HFFc6 (cell line): ENCODE results near the gene ETFBKMT. TPM values are rescaled to one million over a fixed set of nuclear protein-coding genes. Genes with fewer than 3 reads are reported as not detected.
A peak's percentile ranks its signal among the peaks of the same experiment; 100 is the strongest.

Experiments
- DNase-seq: peaks from one replicate; pipeline ENCODE4 v3.0.0-alpha.2; 2018
- H3K27ac Mint-ChIP-seq: 2 replicates; pipeline ENCODE4 v1.8.0; 2020; ENCODE audit warnings: mild to moderate bottlenecking, mixed read lengths
- H3K27me3 Mint-ChIP-seq: 2 replicates; pipeline ENCODE4 v1.8.0; 2021; ENCODE audit warnings: mild to moderate bottlenecking, moderate library complexity, mixed read lengths; ENCODE audit not compliant: insufficient read depth
- H3K36me3 Mint-ChIP-seq: 2 replicates; pipeline ENCODE4 v1.8.0; 2021; ENCODE audit warnings: low read depth, mixed read lengths
- H3K4me1 Mint-ChIP-seq: 2 replicates; pipeline ENCODE4 v1.8.0; 2020; ENCODE audit warnings: low read depth, mixed read lengths
- H3K4me3 Mint-ChIP-seq: 2 replicates; pipeline ENCODE4 v1.8.0; 2020; ENCODE audit warnings: mild to moderate bottlenecking, moderate library complexity, mixed read lengths
- H3K9me3 Mint-ChIP-seq: 2 replicates; pipeline ENCODE4 v1.8.0; 2020; ENCODE audit warnings: mild to moderate bottlenecking, mixed read lengths
- CTCF ChIP-seq: fragments of 200-600 bp; sonication (generic); IDR thresholded peaks from 2 replicates; pipeline ENCODE4 v1.5.0; 2021; ENCODE audit warnings: antibody characterized with exemption, mild to moderate bottlenecking
- total RNA-seq, 6 experiments: library from RNA; stranded (reverse); fragmentation: NEBNext Ultra II Directional; extraction: Animal tissue kit (Norgen Biotek cat#: 25700); gene quantifications; 2 replicates in 1 of 6; 3 replicates in 5 of 6; pipeline ENCODE4 v1.2.3, GENCODE V29; 2021

ETFBKMT gene
- total RNA-seq, 6 experiments from 2014 or later, result 1.8 to 2.5 (median 2.0) TPM

GRCh38 chr12:31626270-31626995, 33.1 kb upstream of the ETFBKMT start:
- no peaks in the 10 kb centered on the region for H3K9me3 Mint-ChIP-seq
- no peak overlapping the region for H3K27ac Mint-ChIP-seq
- peaks cover 10% of the 10 kb centered on the region for H3K27me3 Mint-ChIP-seq
- TF ChIP-seq CTCF, result no peak
- no peak for DNase-seq
- H3K36me3 Mint-ChIP-seq, result no peaks in the 10 kb centered on the region
- peaks cover 13% of the 10 kb centered on the region for H3K4me1 Mint-ChIP-seq
- H3K4me3 Mint-ChIP-seq, result no peak overlapping the region

GRCh38 chr12:31627456-31628054, 31.9 kb upstream of the ETFBKMT start:
- H3K27me3 Mint-ChIP-seq, result peaks cover 10% of the 10 kb centered on the region

GRCh38 chr12:31629756-31630732, 29.4 kb upstream of the ETFBKMT start:
- no peaks in the 10 kb centered on the region for H3K9me3 Mint-ChIP-seq
- H3K27ac Mint-ChIP-seq, result no peak overlapping the region
- H3K27me3 Mint-ChIP-seq, result peaks cover 8% of the 10 kb centered on the region
- no peaks in the 10 kb centered on the region for H3K36me3 Mint-ChIP-seq
- TF ChIP-seq CTCF, result no peak
- no peak for DNase-seq
- H3K4me3 Mint-ChIP-seq, result 0 out of 2 replicates have a peak overlapping the region, but pooled peaks have one; percentile 13
- H3K4me1 Mint-ChIP-seq, result peaks cover 13% of the 10 kb centered on the region

More at GRCh38 chr12:31627456-31628054, 31.9 kb upstream of the ETFBKMT start:
- no peaks in the 10 kb centered on the region for H3K9me3 Mint-ChIP-seq
- no peak overlapping the region for H3K27ac Mint-ChIP-seq
- peaks cover 13% of the 10 kb centered on the region for H3K4me1 Mint-ChIP-seq
- no peak for DNase-seq
- H3K4me3 Mint-ChIP-seq, result no peak overlapping the region
- no peaks in the 10 kb centered on the region for H3K36me3 Mint-ChIP-seq
- TF ChIP-seq CTCF, result no peak

GRCh38 chr12:31631023-31631724, 28.3 kb upstream of the ETFBKMT start:
- Mint-ChIP-seq H3K4me3 (no peak overlapping the region), H3K36me3 (no peaks in the 10 kb centered on the region), H3K27me3 (peaks cover 3% of the 10 kb centered on the region), H3K27ac (no peak overlapping the region), H3K9me3 (no peaks in the 10 kb centered on the region), H3K4me1 (peaks cover 13% of the 10 kb centered on the region)
- TF ChIP-seq CTCF, result no peak
- DNase-seq, result no peak

GRCh38 chr12:31631809-31632208, 27.7 kb upstream of the ETFBKMT start:
- H3K9me3 Mint-ChIP-seq, result no peaks in the 10 kb centered on the region
- TF ChIP-seq CTCF, result no peak
- no peaks in the 10 kb centered on the region for H3K36me3 Mint-ChIP-seq

More at GRCh38 chr12:31631809-31632208, 27.7 kb upstream of the ETFBKMT start:
- peaks cover 3% of the 10 kb centered on the region for H3K27me3 Mint-ChIP-seq
- no peak overlapping the region for H3K4me3 Mint-ChIP-seq
- DNase-seq, result no peak
- H3K4me1 Mint-ChIP-seq, result peaks cover 19% of the 10 kb centered on the region
- no peak overlapping the region for H3K27ac Mint-ChIP-seq
